MM.1S (cell line): Measurements from ENCODE around the gene ATN1.

Experiments used
- DNase-seq: peaks from one replicate; pipeline ENCODE4 v3.0.0-alpha.2; 2015
- H2AFZ ChIP-seq: fragments of 300-600 bp; sonication (generic); 2 replicates; pipeline ENCODE4 v1.6.0; 2016; ENCODE audit warnings: antibody characterized with exemption, low read length
- H3F3A ChIP-seq: fragments of 300-600 bp; sonication (generic); 2 replicates; pipeline ENCODE4 v1.6.1; 2016; ENCODE audit warnings: mild to moderate bottlenecking, antibody characterized with exemption, low read length, moderate library complexity, mixed read lengths; ENCODE audit not compliant: insufficient read depth
- H3K27ac ChIP-seq: fragments of 300-600 bp; sonication (generic); 2 replicates; pipeline ENCODE4 v1.5.1; 2016; ENCODE audit warnings: mild to moderate bottlenecking, low read length
- H3K27me3 ChIP-seq: fragments of 300-600 bp; sonication (generic); replicated peaks from 2 replicates; pipeline ENCODE4 v1.6.0; 2016; ENCODE audit warnings: low read length; ENCODE audit not compliant: insufficient read depth
- H3K36me3 ChIP-seq: fragments of 300-600 bp; sonication (generic); replicated peaks from 2 replicates; pipeline ENCODE4 v1.6.1; 2016; ENCODE audit warnings: mild to moderate bottlenecking, low read length, mixed read lengths; ENCODE audit not compliant: insufficient read depth
- H3K4me1 ChIP-seq: fragments of 300-600 bp; sonication (generic); 2 replicates; pipeline ENCODE4 v1.6.1; 2016; ENCODE audit warnings: low read length, mixed read lengths
- H3K4me2 ChIP-seq: fragments of 300-600 bp; sonication (generic); 2 replicates; pipeline ENCODE4 v1.6.0; 2016; ENCODE audit warnings: low read depth, low read length
- H3K4me3 ChIP-seq: fragments of 300-600 bp; sonication (generic); 2 replicates; pipeline ENCODE4 v1.5.1; 2016; ENCODE audit warnings: low read length, mixed read lengths
- H3K79me2 ChIP-seq: fragments of 300-600 bp; sonication (generic); 2 replicates; pipeline ENCODE4 v1.6.1; 2016; ENCODE audit warnings: mixed run types, low read length, mixed read lengths
- H3K9ac ChIP-seq: fragments of 300-600 bp; sonication (generic); 2 replicates; pipeline ENCODE4 v1.6.1; 2016; ENCODE audit warnings: low read length, mixed read lengths
- H3K9me2 ChIP-seq: fragments of 300-600 bp; sonication (generic); replicated peaks from 2 replicates; pipeline ENCODE4 v1.6.1; 2016; ENCODE audit warnings: mild to moderate bottlenecking, low read length, mixed read lengths; ENCODE audit not compliant: insufficient read depth
- H3K9me3 ChIP-seq: fragments of 300-600 bp; sonication (generic); replicated peaks from 2 replicates; pipeline ENCODE4 v1.6.1; 2016; ENCODE audit warnings: mild to moderate bottlenecking, low read length, mixed read lengths; ENCODE audit not compliant: insufficient read depth
- H4K20me1 ChIP-seq: fragments of 300-600 bp; sonication (generic); 2 replicates; pipeline ENCODE4 v1.6.1; 2016; ENCODE audit warnings: mild to moderate bottlenecking, low read length, moderate library complexity, mixed read lengths; ENCODE audit not compliant: insufficient read depth
- CTCF ChIP-seq: fragments of 300-600 bp; sonication (generic); IDR thresholded peaks from 2 replicates; pipeline ENCODE4 v1.5.1; 2016; ENCODE audit warnings: antibody characterized with exemption, low read length, mixed read lengths
- EZH2 ChIP-seq: fragments of 300-600 bp; sonication (generic); optimal IDR thresholded peaks from 2 replicates; pipeline ENCODE3; 2017; ENCODE audit warnings: low read depth, mild to moderate bottlenecking, antibody characterized with exemption, low read length, mixed read lengths
- EZH2phosphoT487 ChIP-seq: fragments of 300-600 bp; sonication (generic); IDR thresholded peaks from 2 replicates; pipeline ENCODE4 v1.6.1; 2018; ENCODE audit warnings: antibody characterized with exemption, low read length

The ATN1 gene

GRCh38 chr12:6963791-6964413, 36.1 kb downstream of the ATN1 start:
- H3K36me3 ChIP-seq: peaks cover 18% of the 10 kb centered on the region
- peak; percentile 5 for DNase-seq
- H3K4me3 ChIP-seq: no peak overlapping the region
- peaks cover 51% of the 10 kb centered on the region for H3K4me1 ChIP-seq
- H3K27ac ChIP-seq: peak overlapping the region; percentile 48; the same call in 1 of the 2 replicates
- no peak overlapping the region for H2AFZ ChIP-seq
- TF ChIP-seq EZH2 (no peak), CTCF (no peak), EZH2phosphoT487 (no peak)
- H3K9me3 ChIP-seq: no peaks in the 10 kb centered on the region
- H3K4me2 ChIP-seq: no peak overlapping the region
- no peak overlapping the region for H3K9ac ChIP-seq
- peaks cover 74% of the 10 kb centered on the region for H3F3A ChIP-seq
- H3K27me3 ChIP-seq: no peaks in the 10 kb centered on the region
- H4K20me1 ChIP-seq: no peaks in the 10 kb centered on the region
- peaks cover 47% of the 10 kb centered on the region for H3K79me2 ChIP-seq
- no peaks in the 10 kb centered on the region for H3K9me2 ChIP-seq

GRCh38 chr12:6964605-6965025, 36.9 kb downstream of the ATN1 start:
- H3K9me2 ChIP-seq: no peaks in the 10 kb centered on the region
- peak overlapping the region; percentile 48; the same call in 1 of the 2 replicates for H3K27ac ChIP-seq
- peaks cover 49% of the 10 kb centered on the region for H3K79me2 ChIP-seq
- H3K9ac ChIP-seq: peak overlapping the region; percentile 17; the same call in 1 of the 2 replicates
- H2AFZ ChIP-seq: no peak overlapping the region
- H3K9me3 ChIP-seq: no peaks in the 10 kb centered on the region
- H3K4me2 ChIP-seq: 0 out of 2 replicates have a peak overlapping the region, but pooled peaks have one; percentile 2
- H4K20me1 ChIP-seq: no peaks in the 10 kb centered on the region
- H3F3A ChIP-seq: peaks cover 72% of the 10 kb centered on the region
- H3K4me1 ChIP-seq: peaks cover 54% of the 10 kb centered on the region
- no peak overlapping the region for H3K4me3 ChIP-seq
- TF ChIP-seq CTCF (no peak), EZH2phosphoT487 (no peak), EZH2 (no peak)
- no peaks in the 10 kb centered on the region for H3K27me3 ChIP-seq
- H3K36me3 ChIP-seq: peaks cover 18% of the 10 kb centered on the region
- peak; percentile 5 for DNase-seq

DNA sequence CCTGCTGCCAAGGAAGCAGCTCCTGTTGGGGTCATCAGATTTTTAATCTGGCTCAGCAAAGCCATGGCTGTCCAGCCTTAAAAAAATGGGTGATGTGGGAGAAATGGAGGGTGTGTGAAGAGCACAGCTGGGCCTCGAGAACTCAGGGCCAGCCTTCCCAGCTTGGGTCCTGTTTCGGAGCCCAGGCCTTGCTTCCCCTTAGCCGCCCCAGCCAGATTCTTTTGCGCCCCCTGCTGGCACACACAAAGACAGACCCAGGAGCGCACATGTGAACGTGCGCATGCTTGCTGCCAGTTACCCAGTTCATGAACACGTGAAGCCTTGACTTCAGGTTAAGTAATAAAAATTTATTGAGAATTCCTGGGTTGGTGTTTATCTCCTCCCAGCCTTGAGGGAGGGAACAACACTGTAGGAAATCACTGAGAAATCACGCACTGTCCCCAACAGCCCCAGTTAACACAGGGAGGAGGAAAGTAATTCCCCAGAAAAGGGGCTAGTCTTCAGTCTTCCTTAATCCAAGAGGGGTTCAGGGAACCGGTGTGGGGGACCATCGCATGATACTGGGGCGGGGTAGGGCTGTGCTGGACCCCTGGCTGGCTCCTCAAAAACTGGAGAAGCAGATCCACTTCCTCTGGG, 37.4 kb downstream of the ATN1 start:
- H3K9me2 ChIP-seq: no peaks in the 10 kb centered on the region
- H3K4me2 ChIP-seq: 0 out of 2 replicates have a peak overlapping the region, but pooled peaks have one; percentile 2
- H3K4me3 ChIP-seq: no peak overlapping the region
- H4K20me1 ChIP-seq: no peaks in the 10 kb centered on the region
- H2AFZ ChIP-seq: no peak overlapping the region
- H3K9me3 ChIP-seq: no peaks in the 10 kb centered on the region
- H3K79me2 ChIP-seq: peaks cover 49% of the 10 kb centered on the region
- peaks cover 18% of the 10 kb centered on the region for H3K36me3 ChIP-seq
- H3K4me1 ChIP-seq: peaks cover 49% of the 10 kb centered on the region
- peak; percentile 86 for DNase-seq
- H3K27ac ChIP-seq: peak overlapping the region; percentile 48; the same call in 1 of the 2 replicates
- TF ChIP-seq EZH2phosphoT487 (no peak), CTCF (peak; percentile 94), EZH2 (no peak)
- peak overlapping the region; percentile 17; the same call in 1 of the 2 replicates for H3K9ac ChIP-seq
- no peaks in the 10 kb centered on the region for H3K27me3 ChIP-seq
- H3F3A ChIP-seq: peaks cover 72% of the 10 kb centered on the region
